Measurements from ENCODE around the gene PHYHD1. TPM values are rescaled to one million over a fixed set of nuclear protein-coding genes. Genes with fewer than 3 reads are reported as not detected.

PHYHD1 gene
- total and polyA plus RNA-seq, 2 of the 4 experiments (the other 2 are of a cell fraction): 2.2 to 8.4 TPM

- 60% methylated on average over 2 of the region's 12 CpGs; no CpG with 5 or more reads in 1 of the 2 experiments for WGBS, 2 experiments (ENCODE audit: extremely low coverage in 2 of 2, insufficient read length in 1 of 2)
- Histone ChIP-seq H2BK20ac (ENCODE audit: low read depth, low read length) (no peak overlapping the region), H4K20me1 (ENCODE audit: insufficient read depth, low read length) (peaks cover 2% of the 10 kb centered on the region; the same call in 1 of the 2 replicates), H3K9me1 (ENCODE audit: insufficient read depth, low read length) (peaks cover 8% of the 10 kb centered on the region), H2AK9ac (replicated peaks; ENCODE audit: low read depth, low read length, poor library complexity) (no peak overlapping the region), H4K8ac (ENCODE audit: low read depth in 2 of 2, low read length in 2 of 2) (no peak overlapping the region), H3K36me3 (ENCODE audit: control insufficient read depth, insufficient read depth, low read length) (peaks cover 9% of the 10 kb centered on the region), H3K23ac (ENCODE audit: low read depth, low read length) (no peak overlapping the region), H3K56ac (ENCODE audit: extremely low read depth, insufficient read depth, low read length) (no peak overlapping the region), H2AK5ac (ENCODE audit: low read depth, low read length) (no peak overlapping the region), H2AFZ (replicated peaks; ENCODE audit: low read length, poor library complexity) (no peak overlapping the region), H3K4ac (ENCODE audit: low read depth, low read length) (no peak overlapping the region), H2BK120ac (ENCODE audit: low read depth, low read length) (no peak overlapping the region), H3K79me1 (ENCODE audit: low read depth in 1 of 2, low read length in 2 of 2) (peaks cover 10 to 15% of the 10 kb centered on the region in 2 experiments), H2BK5ac (ENCODE audit: low read depth, low read length, poor library complexity, severe bottlenecking) (no peak overlapping the region), H3K9ac (ENCODE audit: low read depth, low read length) (no peak overlapping the region), H3K4me3 (ENCODE audit: insufficient read depth, low read depth, low read length) (no peak overlapping the region), H3K18ac (ENCODE audit: low read depth, low read length) (no peak overlapping the region), H3K27me3 (ENCODE audit: control insufficient read depth, insufficient read depth, low read length) (no peaks in the 10 kb centered on the region), H3K14ac (replicated peaks; ENCODE audit: low read depth, low read length) (no peak overlapping the region), H2BK15ac (ENCODE audit: low read depth, low read length) (no peak overlapping the region), H4K91ac (ENCODE audit: insufficient read depth, low read depth, low read length) (no peak overlapping the region), H3K9me3 (ENCODE audit: control insufficient read depth, insufficient read depth, low read length) (no peaks in the 10 kb centered on the region), H3K27ac (ENCODE audit: insufficient read depth, low read length) (no peak overlapping the region), H3K4me1 (ENCODE audit: control insufficient read depth, insufficient read depth, low read length) (no peaks in the 10 kb centered on the region), H3K4me2 (ENCODE audit: low read depth, low read length) (no peak overlapping the region), H4K5ac (ENCODE audit: low read depth, low read length) (no peak overlapping the region)
- no peak for TF ChIP-seq USF2 (IDR thresholded peaks at IDR 0.05; ENCODE audit: low read depth, low read length)
- no peak for TF ChIP-seq SMC3 (IDR thresholded peaks at IDR 0.05; ENCODE audit: low read depth, low read length)
- no peak for TF ChIP-seq FOS (IDR thresholded peaks at IDR 0.05; ENCODE audit: low read depth, low read length)
- no peak for TF ChIP-seq MAZ (IDR thresholded peaks at IDR 0.05; ENCODE audit: borderline replicate concordance, low read depth, low read length)
- no peak for TF ChIP-seq MAFK (IDR thresholded peaks at IDR 0.05; ENCODE audit: low read depth, low read length)
- no peak for TF ChIP-seq POLR2A (IDR thresholded peaks at IDR 0.05; ENCODE audit: low read depth, low read length)
- no peak for TF ChIP-seq RFX5 (IDR thresholded peaks at IDR 0.05; ENCODE audit: low read depth, low read length)
- no peak for TF ChIP-seq RCOR1 (IDR thresholded peaks at IDR 0.05; ENCODE audit: insufficient replicate concordance, low read length)
- TF ChIP-seq CEBPB (IDR thresholded peaks at IDR 0.05; ENCODE audit: low read depth, low read length): no peak
- no peak for TF ChIP-seq CTCF (conservative IDR thresholded peaks at IDR 0.05; ENCODE audit: low read depth, low read length)
- TF ChIP-seq BHLHE40 (IDR thresholded peaks at IDR 0.05; ENCODE audit: low read depth, low read length): no peak
- TF ChIP-seq RAD21 (IDR thresholded peaks at IDR 0.05; ENCODE audit: low read length): no peak
- in situ Hi-C loops (cut with MboI; ENCODE audit: low sequenced_read_pairs): no loop called here
- ATAC-seq (ENCODE audit: low read depth) (no peak), DNase-seq (no peak)
- CTCF ChIA-PET: no interaction called here
- POLR2A ChIA-PET (ENCODE audit: unreplicated experiment): no interaction called here
- intact Hi-C loops (cut with micrococcal nuclease): no loop called here
- dilution Hi-C loops (cut with HindIII; ENCODE audit: low sequenced_read_pairs, unreplicated experiment): no loop called here
- BruUV-seq (replicated peaks): no TSS peak
Measured at GRCh38 chr9:128940946-128941755, 20.4 kb downstream of the PHYHD1 start.
